ENCODE data around the gene TMEM242. TPM values are rescaled to one million over a fixed set of nuclear protein-coding genes. Genes with fewer than 3 reads are reported as not detected.

TMEM242 gene
- total and polyA plus RNA-seq, 2 of the 8 experiments (the other 6 are each of a cell fraction or from before 2014, with no cell fraction given): 2.4 to 9.0 TPM

DNA sequence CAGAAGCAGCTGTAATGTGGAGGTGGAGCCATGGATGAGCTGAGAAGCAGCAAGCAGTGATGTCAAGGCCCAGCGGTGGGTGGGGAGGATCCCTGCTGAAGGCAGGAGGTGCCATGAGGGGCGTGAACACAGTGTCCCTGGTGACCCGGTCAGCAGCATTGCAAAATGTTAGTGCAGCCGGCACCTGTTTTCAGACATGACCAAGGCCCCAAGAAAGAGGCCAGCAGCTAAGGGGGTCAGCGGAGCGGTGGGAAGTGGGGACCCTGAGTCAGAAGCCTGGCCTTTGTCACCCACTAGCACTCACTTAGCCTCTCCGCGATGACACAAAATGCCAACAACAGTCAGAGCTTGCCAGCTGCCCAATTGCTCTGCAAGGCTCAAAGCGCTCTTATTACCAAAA is 51.9 kb downstream of the TMEM242 start:
- H4K5ac ChIP-seq (ENCODE audit: insufficient read length, low read depth, low read length): no peak overlapping the region
- FAIRE-seq: no peak
- no peak overlapping the region for H2AK5ac ChIP-seq (ENCODE audit: low read depth, low read length)
- H2BK15ac ChIP-seq (ENCODE audit: low read length): no peak overlapping the region
- no peak overlapping the region for H3K9ac ChIP-seq (replicated peaks in 1 of 4; ENCODE audit: extremely low read depth in 1 of 4, low read depth in 3 of 4, low read length in 3 of 4)
- no peak overlapping the region for H2BK120ac ChIP-seq (replicated peaks; ENCODE audit: low read depth, low read length)
- no peak overlapping the region for H4K8ac ChIP-seq (ENCODE audit: extremely low read depth, insufficient read depth, low read length)
- no peak overlapping the region for H3K4ac ChIP-seq (replicated peaks; ENCODE audit: insufficient read length, low read depth, low read length)
- H4K20me1 ChIP-seq (replicated peaks in 1 of 2; ENCODE audit: control insufficient read depth in 1 of 2, insufficient read depth in 2 of 2, low read length in 2 of 2): peaks cover 0 to 6% of the 10 kb centered on the region in 2 experiments
- ChIA-PET POLR2A (ENCODE audit: partially characterized antibody) (interaction anchor here (0.7 to 1.2 kb wide), 2 partner anchors 16 to 17 kb away, joined by 3 to 4 read pairs; no protein-coding TSS in a partner anchor), CTCF (ENCODE audit: partially characterized antibody) (interaction anchor here (0.8 to 2.2 kb wide), 8 partner anchors 10 to 45 kb away, joined by 3 to 9 read pairs (median 4); no protein-coding TSS in a partner anchor)
- no peak overlapping the region for H3K56ac ChIP-seq (replicated peaks; ENCODE audit: insufficient read length, low read depth, low read length)
- no peak overlapping the region for H3K14ac ChIP-seq (ENCODE audit: insufficient read length)
- H3K4me1 ChIP-seq (replicated peaks in 1 of 4; ENCODE audit: control insufficient read depth in 3 of 4, insufficient read depth in 4 of 4, low read length in 3 of 4): peaks cover 2 to 12% (median 8%) of the 10 kb centered on the region in 4 experiments
- H3K79me2 ChIP-seq (ENCODE audit: control insufficient read depth in 1 of 2, insufficient read depth in 2 of 2, low read length in 2 of 2): no peaks in the 10 kb centered on the region
- no peaks in the 10 kb centered on the region; the same call in 1 of the 2 replicates for H3K79me1 ChIP-seq (ENCODE audit: low read depth, low read length)
- H2BK20ac ChIP-seq (ENCODE audit: low read length): no peak overlapping the region
- H2BK12ac ChIP-seq (ENCODE audit: low read depth, low read length): no peak overlapping the region
- H2BK5ac ChIP-seq (ENCODE audit: low read depth, low read length): no peak overlapping the region
- no peak overlapping the region for H3K23ac ChIP-seq (ENCODE audit: insufficient read length)
- no peak overlapping the region for H3K4me2 ChIP-seq (ENCODE audit: insufficient read depth in 1 of 2, low read depth in 2 of 2, low read length in 2 of 2)
- WGBS, 2 experiments (ENCODE audit: extremely low coverage in 1 of 2, insufficient coverage in 1 of 2, insufficient read length in 1 of 2, insufficient replicate concordance in 2 of 2, low coverage in 1 of 2, low lambda C conversion rate in 2 of 2, missing lambda C conversion rate in 1 of 2): 92% methylated on average over 9 of the region's 9 CpGs; no CpG with 5 or more reads in 1 of the 2 experiments
- H3K36me3 ChIP-seq (ENCODE audit: control insufficient read depth in 2 of 4, insufficient read depth in 4 of 4, low read length in 3 of 4): no peaks in the 10 kb centered on the region
- DNase-seq (ENCODE audit: low read depth in 1 of 2, low spot score in 2 of 2): no peak
- H3K4me3 ChIP-seq (ENCODE audit: extremely low read depth in 1 of 4, insufficient read depth in 2 of 4, low read depth in 3 of 4, low read length in 4 of 4): no peak overlapping the region
- no peak overlapping the region for H3K18ac ChIP-seq (ENCODE audit: extremely low read depth, low read length)
- H3K9me3 ChIP-seq (ENCODE audit: insufficient read depth in 2 of 2, low read depth in 1 of 2, low read length in 1 of 2): no peaks in the 10 kb centered on the region
- H3K27me3 ChIP-seq (replicated peaks in 1 of 4; ENCODE audit: control insufficient read depth in 3 of 4, extremely low read depth in 1 of 4, insufficient read depth in 3 of 4, low read length in 3 of 4): peaks cover 0 to 15% (median 8%) of the 10 kb centered on the region in 4 experiments; a peak in 4 of 7 replicates
- no peak overlapping the region for H3K27ac ChIP-seq (ENCODE audit: low read depth, low read length)
- H4K91ac ChIP-seq (replicated peaks; ENCODE audit: insufficient read length, low read length): no peak overlapping the region
- no peak overlapping the region for H2AFZ ChIP-seq (ENCODE audit: low read length)
- H3K23me2 ChIP-seq (ENCODE audit: low read depth, low read length): peaks cover 12% of the 10 kb centered on the region; the same call in 1 of the 2 replicates
- no peak for TF ChIP-seq RBBP5 (IDR thresholded peaks at IDR 0.05; ENCODE audit: borderline replicate concordance, low read depth, low read length)
- TF ChIP-seq GABPA (IDR thresholded peaks at IDR 0.05; ENCODE audit: borderline replicate concordance, insufficient read depth, low read length): no peak
- no peak for TF ChIP-seq POU5F1 (IDR thresholded peaks at IDR 0.05; ENCODE audit: low read depth, low read length)
- TF ChIP-seq MAFK (IDR thresholded peaks at IDR 0.05; ENCODE audit: low read depth, low read length): no peak
- TF ChIP-seq BCL11A (IDR thresholded peaks at IDR 0.05; ENCODE audit: low read depth in 2 of 2, low read length in 2 of 2): no peak
- no peak for TF ChIP-seq BRCA1 (IDR thresholded peaks at IDR 0.05; ENCODE audit: low read depth, low read length)
- no peak for TF ChIP-seq CEBPB (IDR thresholded peaks at IDR 0.05; ENCODE audit: low read depth, low read length)
- TF ChIP-seq EP300 (IDR thresholded peaks at IDR 0.05; ENCODE audit: borderline replicate concordance in 1 of 2, low read depth in 2 of 2, low read length in 2 of 2): no peak

All from H1 (cell line).